ENCODE data around the gene CHCHD6.

CHCHD6 gene

DNA sequence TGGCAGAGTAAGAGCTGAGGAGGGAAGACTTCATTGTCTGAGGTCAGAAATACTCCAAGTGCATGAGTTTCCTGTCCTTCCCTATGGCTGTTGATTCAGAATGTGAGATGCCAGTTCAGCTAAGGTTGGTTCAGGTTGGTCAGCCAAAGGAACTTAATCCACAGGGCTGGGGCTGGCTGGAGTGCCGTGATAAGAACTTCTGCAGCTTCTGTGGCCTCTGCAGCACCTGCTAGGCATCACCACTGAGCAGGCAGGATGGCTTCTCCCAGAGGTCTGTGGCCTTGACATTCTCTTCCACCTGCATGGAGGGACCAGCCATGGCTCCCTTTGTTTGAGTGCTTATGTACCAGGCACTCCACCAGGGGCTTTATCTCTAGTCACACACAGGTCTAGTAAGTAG, 169.4 kb downstream of the CHCHD6 start:
- TF ChIP-seq, protein P1, sequence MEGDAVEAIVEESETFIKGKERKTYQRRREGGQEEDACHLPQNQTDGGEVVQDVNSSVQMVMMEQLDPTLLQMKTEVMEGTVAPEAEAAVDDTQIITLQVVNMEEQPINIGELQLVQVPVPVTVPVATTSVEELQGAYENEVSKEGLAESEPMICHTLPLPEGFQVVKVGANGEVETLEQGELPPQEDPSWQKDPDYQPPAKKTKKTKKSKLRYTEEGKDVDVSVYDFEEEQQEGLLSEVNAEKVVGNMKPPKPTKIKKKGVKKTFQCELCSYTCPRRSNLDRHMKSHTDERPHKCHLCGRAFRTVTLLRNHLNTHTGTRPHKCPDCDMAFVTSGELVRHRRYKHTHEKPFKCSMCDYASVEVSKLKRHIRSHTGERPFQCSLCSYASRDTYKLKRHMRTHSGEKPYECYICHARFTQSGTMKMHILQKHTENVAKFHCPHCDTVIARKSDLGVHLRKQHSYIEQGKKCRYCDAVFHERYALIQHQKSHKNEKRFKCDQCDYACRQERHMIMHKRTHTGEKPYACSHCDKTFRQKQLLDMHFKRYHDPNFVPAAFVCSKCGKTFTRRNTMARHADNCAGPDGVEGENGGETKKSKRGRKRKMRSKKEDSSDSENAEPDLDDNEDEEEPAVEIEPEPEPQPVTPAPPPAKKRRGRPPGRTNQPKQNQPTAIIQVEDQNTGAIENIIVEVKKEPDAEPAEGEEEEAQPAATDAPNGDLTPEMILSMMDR (IDR thresholded peaks at IDR 0.05; ENCODE audit: extremely low read depth, insufficient read depth, missing control alignments), result no peak
- in situ Hi-C loops (cut with MboI; ENCODE audit: low pct_unique_long_range_greater_than_20kb, low sequenced_read_pairs, unreplicated experiment), result no loop called here
- DNase-seq (ENCODE audit: low spot score), result no peak

DNA sequence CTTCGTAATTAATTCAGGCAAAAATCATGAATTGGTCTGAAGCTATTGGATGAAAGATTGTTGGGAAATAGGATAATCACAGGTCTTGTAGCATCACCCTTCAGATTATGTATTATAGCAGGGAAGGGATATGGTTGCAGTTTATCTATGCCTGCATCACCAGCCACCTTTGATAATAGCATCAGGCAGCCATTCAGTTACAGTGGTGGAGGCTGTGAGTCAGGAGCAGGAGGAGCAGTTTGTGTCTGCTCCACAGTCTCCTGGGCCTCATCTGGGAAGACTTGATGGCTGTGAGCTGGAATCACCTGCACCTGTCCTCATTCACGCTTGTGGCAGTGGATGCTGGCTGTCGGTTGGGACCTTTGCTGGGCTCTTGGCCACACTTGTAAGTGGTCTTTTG, 174.6 kb downstream of the CHCHD6 start:
- TF ChIP-seq, protein P1 (IDR thresholded peaks at IDR 0.05; ENCODE audit: extremely low read depth, insufficient read depth, missing control alignments), result no peak
- DNase-seq (ENCODE audit: low spot score), result no peak
- in situ Hi-C loops (cut with MboI; ENCODE audit: low pct_unique_long_range_greater_than_20kb, low sequenced_read_pairs, unreplicated experiment), result no loop called here

DNA sequence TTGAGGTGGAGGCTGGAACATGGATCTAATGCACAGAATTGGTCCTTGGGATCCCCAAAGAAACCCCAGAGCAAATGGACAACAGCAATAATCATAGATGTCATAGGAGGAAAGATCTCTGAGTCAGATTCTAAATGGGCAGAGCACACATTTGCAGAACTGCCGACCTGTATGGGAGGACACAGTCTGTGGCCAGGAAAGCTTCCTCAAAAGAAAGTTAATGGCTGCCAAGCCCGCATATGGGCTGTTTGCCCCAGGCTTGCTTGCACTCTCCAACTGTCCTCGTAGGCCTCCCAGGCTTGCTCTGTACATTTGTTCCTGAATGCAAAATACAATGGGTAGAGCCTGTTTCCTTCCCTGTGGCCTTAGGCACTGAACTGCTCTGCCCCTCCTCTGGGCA, 176.9 kb downstream of the CHCHD6 start:
- in situ Hi-C loops (cut with MboI; ENCODE audit: low pct_unique_long_range_greater_than_20kb, low sequenced_read_pairs, unreplicated experiment), result no loop called here
- no peak for DNase-seq (ENCODE audit: low spot score)
- TF ChIP-seq, protein P1 (IDR thresholded peaks at IDR 0.05; ENCODE audit: extremely low read depth, insufficient read depth, missing control alignments), result no peak

DNA sequence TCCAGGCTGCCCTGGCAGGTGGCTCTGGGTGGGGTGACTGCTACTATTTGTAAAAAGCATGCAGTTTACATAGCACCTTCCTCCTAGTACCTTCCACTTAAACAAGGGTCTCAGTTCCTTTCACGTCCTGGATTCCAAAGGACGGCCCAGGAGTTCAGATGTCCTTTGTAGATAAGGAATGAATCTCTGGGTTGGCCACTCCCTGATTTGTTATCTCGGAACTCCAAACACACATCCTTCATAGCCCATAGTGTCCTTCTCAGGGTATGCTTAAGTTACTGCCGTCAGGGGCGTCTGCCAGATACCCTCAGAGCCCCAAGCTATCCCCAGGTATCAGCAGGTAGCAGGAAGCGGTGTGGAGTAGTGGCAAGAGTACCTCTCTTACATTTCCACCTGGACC, 177.8 kb downstream of the CHCHD6 start:
- DNase-seq (ENCODE audit: low spot score), result no peak
- in situ Hi-C loops (cut with MboI; ENCODE audit: low pct_unique_long_range_greater_than_20kb, low sequenced_read_pairs, unreplicated experiment), result no loop called here
- TF ChIP-seq, protein P1 (IDR thresholded peaks at IDR 0.05; ENCODE audit: extremely low read depth, insufficient read depth, missing control alignments), result no peak

DNA sequence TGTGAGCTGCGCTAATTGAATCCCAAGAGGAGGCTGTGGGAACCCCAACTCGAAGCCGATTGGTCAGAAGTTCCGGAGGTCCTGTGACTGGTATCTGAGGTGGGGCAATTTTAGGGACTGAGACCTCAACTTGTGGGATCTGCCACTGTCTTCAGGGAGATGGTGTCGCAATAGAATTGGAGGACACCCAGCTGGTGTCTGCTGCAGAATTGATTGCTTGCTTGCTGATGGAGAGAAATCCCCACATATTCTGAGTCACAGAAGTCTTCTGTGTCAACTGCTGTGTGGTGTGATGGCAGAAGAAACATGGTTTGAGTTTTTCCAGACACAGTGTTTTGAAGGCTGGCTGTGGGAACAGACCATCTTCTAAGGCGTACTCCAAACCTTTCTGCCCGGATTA, 179.2 kb downstream of the CHCHD6 start:
- in situ Hi-C loops (cut with MboI; ENCODE audit: low pct_unique_long_range_greater_than_20kb, low sequenced_read_pairs, unreplicated experiment), result no loop called here
- no peak for DNase-seq (ENCODE audit: low spot score)
- TF ChIP-seq, protein P1 (IDR thresholded peaks at IDR 0.05; ENCODE audit: extremely low read depth, insufficient read depth, missing control alignments), result no peak

DNA sequence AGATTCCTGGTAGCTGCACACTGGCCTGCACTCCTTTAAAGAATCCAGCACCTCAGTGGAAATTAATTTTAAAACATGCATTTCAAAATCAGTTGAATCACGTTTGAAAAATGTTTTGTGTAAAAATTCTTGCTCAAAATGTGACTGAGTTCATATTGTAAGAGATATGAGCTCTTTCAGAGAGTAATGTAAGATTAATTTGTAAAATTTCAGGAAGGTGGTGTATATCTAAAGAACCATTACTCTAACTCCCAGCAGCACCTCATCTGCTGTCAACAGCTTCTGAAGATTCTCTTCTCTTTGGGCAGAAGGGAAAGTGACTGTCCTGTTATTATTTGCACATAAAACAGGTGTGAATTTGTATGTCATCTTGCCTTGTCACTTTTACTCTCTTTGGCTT, 181.4 kb downstream of the CHCHD6 start:
- in situ Hi-C loops (cut with MboI; ENCODE audit: low pct_unique_long_range_greater_than_20kb, low sequenced_read_pairs, unreplicated experiment), result no loop called here

More for the DNA sequence above, 181.4 kb downstream of the CHCHD6 start:
- TF ChIP-seq, protein P1 (IDR thresholded peaks at IDR 0.05; ENCODE audit: extremely low read depth, insufficient read depth, missing control alignments), result no peak
- no peak for DNase-seq (ENCODE audit: low spot score)
